ENCODE results near the gene RAB8B. TPM values are rescaled to one million over a fixed set of nuclear protein-coding genes. Genes with fewer than 3 reads are reported as not detected.

The RAB8B gene
- total RNA-seq, 1 donor from 2014 or later, result 21.5 TPM

- no peaks in the 10 kb centered on the region for H3K36me3 ChIP-seq (ENCODE audit: control insufficient read depth, insufficient read depth, low read length)
- H3K4me3 ChIP-seq (ENCODE audit: low read depth, low read length), result peak overlapping the region; percentile 78
- TF ChIP-seq CTCF (IDR thresholded peaks at IDR 0.05; ENCODE audit: insufficient read depth, low read length, poor library complexity, severe bottlenecking), result no peak
- no peak for DNase-seq (ENCODE audit: low read depth)
- H3K27me3 ChIP-seq (ENCODE audit: control insufficient read depth, insufficient read depth, low read length), result no peaks in the 10 kb centered on the region
Measured at GRCh38 chr15:63155486-63155885, 33.9 kb upstream of the RAB8B start.

GRCh38 chr15:63156086-63156710 is 33.2 kb upstream of the RAB8B start:
- peak overlapping the region; percentile 78 for H3K4me3 ChIP-seq (ENCODE audit: low read depth, low read length)
- H3K36me3 ChIP-seq (ENCODE audit: control insufficient read depth, insufficient read depth, low read length), result no peaks in the 10 kb centered on the region
- DNase-seq (ENCODE audit: low read depth), result no peak
- no peaks in the 10 kb centered on the region for H3K27me3 ChIP-seq (ENCODE audit: control insufficient read depth, insufficient read depth, low read length)
- no peak for TF ChIP-seq CTCF (IDR thresholded peaks at IDR 0.05; ENCODE audit: insufficient read depth, low read length, poor library complexity, severe bottlenecking)

GRCh38 chr15:63156755-63157117 is 32.7 kb upstream of the RAB8B start:
- TF ChIP-seq CTCF (IDR thresholded peaks at IDR 0.05; ENCODE audit: insufficient read depth, low read length, poor library complexity, severe bottlenecking), result no peak
- Histone ChIP-seq H3K36me3 (ENCODE audit: control insufficient read depth, insufficient read depth, low read length) (no peaks in the 10 kb centered on the region), H3K27me3 (ENCODE audit: control insufficient read depth, insufficient read depth, low read length) (no peaks in the 10 kb centered on the region), H3K4me3 (ENCODE audit: low read depth, low read length) (peak overlapping the region; percentile 78)
- no peak for DNase-seq (ENCODE audit: low read depth)

- no peak for TF ChIP-seq CTCF (IDR thresholded peaks at IDR 0.05; ENCODE audit: insufficient read depth, low read length, poor library complexity, severe bottlenecking)
- no peaks in the 10 kb centered on the region for H3K36me3 ChIP-seq (ENCODE audit: control insufficient read depth, insufficient read depth, low read length)
- peak within 1 kb of the TSS; percentile 78 for H3K4me3 ChIP-seq (ENCODE audit: low read depth, low read length)
- peak; percentile 74 for DNase-seq (ENCODE audit: low read depth)
- no peaks in the 10 kb centered on the region for H3K27me3 ChIP-seq (ENCODE audit: control insufficient read depth, insufficient read depth, low read length)
Measured at GRCh38 chr15:63157118-63157843, 32.1 kb upstream of the RAB8B start, which contains the start of gene RPS27L. Gene RPS27L (minus strand): TSS chr15:63157477. CDS start chr15:63157405, 72 bp downstream.

- peak; percentile 21 for TF ChIP-seq CTCF (IDR thresholded peaks at IDR 0.05; ENCODE audit: insufficient read depth, low read length, poor library complexity, severe bottlenecking)
- peak; percentile 43 for DNase-seq (ENCODE audit: low read depth)
- Histone ChIP-seq H3K4me3 (ENCODE audit: low read depth, low read length) (peak overlapping the region; percentile 78), H3K27me3 (ENCODE audit: control insufficient read depth, insufficient read depth, low read length) (no peaks in the 10 kb centered on the region), H3K36me3 (ENCODE audit: control insufficient read depth, insufficient read depth, low read length) (no peaks in the 10 kb centered on the region)
Measured at GRCh38 chr15:63157891-63158431, 31.4 kb upstream of the RAB8B start.

All from kidney epithelial cell (primary cell).